Right atrium auricular region (tissue), 2 donors: ENCODE data around the gene TOR1A. TPM values are rescaled to one million over a fixed set of nuclear protein-coding genes. Genes with fewer than 3 reads are reported as not detected.

ENCODE experiments used
- DNase-seq: peaks from one replicate; pipeline ENCODE4 v3.0.0-alpha.2; 2019; ENCODE audit warnings: low spot score
- H3K27ac ChIP-seq, 2 donors: fragments of 200-600 bp; sonication (generic); 1 replicate in 1 of 2; 2 replicates in 1 of 2; pipeline ENCODE4 v1.5.1; 2016 to 2019
- H3K27me3 ChIP-seq, 2 donors: fragments of 200-600 bp; sonication (generic); one replicate each; pipeline versions ENCODE4 v1.5.1 to v1.6.0; 2017 to 2019
- H3K36me3 ChIP-seq: fragments of 200-600 bp; sonication (generic); one replicate; pipeline ENCODE4 v1.5.1; 2016
- H3K4me1 ChIP-seq, 2 donors: fragments of 200-600 bp; sonication (generic); one replicate each; pipeline versions ENCODE4 v1.5.1 to v1.6.0; 2017 to 2019
- H3K4me3 ChIP-seq, 2 donors: fragments of 200-600 bp; sonication (generic); 1 replicate in 1 of 2; 2 replicates in 1 of 2; pipeline ENCODE4 v1.5.1; 2017 to 2019; ENCODE audit warnings: mild to moderate bottlenecking in 1 of 2, moderate library complexity in 1 of 2
- H3K9me3 ChIP-seq, 2 donors: fragments of 200-600 bp; sonication (generic); one replicate each; pipeline ENCODE4 v1.5.1; 2019
- total RNA-seq, 2 donors: library from RNA; depleted of rRNA; stranded (reverse); fragments of >200 nt; gene quantifications; one replicate each; pipeline ENCODE4 v1.1.0, GENCODE V29; 2016
- TF ChIP-seq, protein P1 (sequence below), 2 donors: fragments of 200-600 bp; sonication (generic); IDR thresholded peaks; one replicate each; pipeline ENCODE4 v1.5.1; 2019; ENCODE audit warnings: antibody characterized with exemption in 2 of 2

TOR1A gene
- total RNA-seq, 2 donors from 2014 or later: 16.1 to 31.9 TPM

DNA sequence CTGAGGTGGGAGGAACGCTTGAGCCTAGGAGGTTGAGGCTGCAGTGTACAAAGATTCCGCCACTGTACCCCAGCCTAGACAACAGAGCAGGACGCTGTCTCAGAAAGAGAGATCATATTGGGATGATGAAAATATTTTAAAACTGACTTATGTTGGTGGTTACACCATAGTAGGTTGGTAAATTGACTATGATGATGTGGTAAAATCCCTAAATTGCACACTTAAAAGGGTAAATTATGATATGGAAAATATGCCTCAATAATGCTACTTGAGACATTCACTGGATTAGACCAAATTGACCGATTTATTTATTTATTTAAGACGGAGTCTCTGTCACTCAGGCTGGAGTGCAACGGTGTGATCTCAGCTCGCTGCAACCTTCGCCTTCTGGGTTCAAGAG, 42.8 kb downstream of the TOR1A start:
- DNase-seq: no peak
- Histone ChIP-seq H3K9me3 (no peaks in the 10 kb centered on the region), H3K27ac (no peak overlapping the region), H3K36me3 (no peaks in the 10 kb centered on the region), H3K4me3 (no peak overlapping the region), H3K4me1 (peaks cover 0 to 15% of the 10 kb centered on the region in 2 donors), H3K27me3 (no peaks in the 10 kb centered on the region)
- TF ChIP-seq, protein P1, sequence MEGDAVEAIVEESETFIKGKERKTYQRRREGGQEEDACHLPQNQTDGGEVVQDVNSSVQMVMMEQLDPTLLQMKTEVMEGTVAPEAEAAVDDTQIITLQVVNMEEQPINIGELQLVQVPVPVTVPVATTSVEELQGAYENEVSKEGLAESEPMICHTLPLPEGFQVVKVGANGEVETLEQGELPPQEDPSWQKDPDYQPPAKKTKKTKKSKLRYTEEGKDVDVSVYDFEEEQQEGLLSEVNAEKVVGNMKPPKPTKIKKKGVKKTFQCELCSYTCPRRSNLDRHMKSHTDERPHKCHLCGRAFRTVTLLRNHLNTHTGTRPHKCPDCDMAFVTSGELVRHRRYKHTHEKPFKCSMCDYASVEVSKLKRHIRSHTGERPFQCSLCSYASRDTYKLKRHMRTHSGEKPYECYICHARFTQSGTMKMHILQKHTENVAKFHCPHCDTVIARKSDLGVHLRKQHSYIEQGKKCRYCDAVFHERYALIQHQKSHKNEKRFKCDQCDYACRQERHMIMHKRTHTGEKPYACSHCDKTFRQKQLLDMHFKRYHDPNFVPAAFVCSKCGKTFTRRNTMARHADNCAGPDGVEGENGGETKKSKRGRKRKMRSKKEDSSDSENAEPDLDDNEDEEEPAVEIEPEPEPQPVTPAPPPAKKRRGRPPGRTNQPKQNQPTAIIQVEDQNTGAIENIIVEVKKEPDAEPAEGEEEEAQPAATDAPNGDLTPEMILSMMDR (IDR thresholded peaks at IDR 0.05): no peak

DNA sequence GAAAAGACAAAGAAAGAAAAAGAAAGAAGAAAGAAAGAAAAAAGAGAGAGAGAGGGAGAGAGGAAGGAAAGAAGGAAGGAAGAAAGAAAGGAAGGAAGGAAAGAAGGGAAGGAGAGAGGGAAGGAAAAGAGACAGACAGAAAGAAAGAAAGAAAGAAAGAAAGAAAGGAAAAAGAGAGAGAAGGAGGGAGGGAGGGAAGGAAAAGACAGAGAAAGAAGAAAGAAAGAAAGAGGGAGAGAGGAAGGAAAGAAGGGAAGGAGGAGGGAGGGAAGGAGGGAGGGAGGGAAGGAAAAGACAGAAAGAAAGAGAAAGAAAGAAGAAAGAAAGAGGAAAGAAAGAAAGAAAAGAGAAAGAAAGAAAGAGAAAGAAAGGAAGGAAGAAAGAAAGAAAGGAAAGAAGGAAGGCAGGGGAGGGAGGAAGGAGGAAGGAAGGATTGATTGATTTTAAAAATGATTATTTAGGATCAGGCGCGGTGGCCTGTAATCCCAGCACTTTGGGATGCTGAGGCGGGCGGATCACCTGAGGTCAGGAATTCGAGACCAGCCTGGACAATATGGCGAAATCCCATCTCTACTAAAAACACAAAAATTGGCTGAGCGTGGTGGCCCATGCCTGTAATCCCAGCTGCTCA, 44.3 kb downstream of the TOR1A start:
- TF ChIP-seq, protein P1 (IDR thresholded peaks at IDR 0.05): no peak
- H3K9me3 ChIP-seq: no peaks in the 10 kb centered on the region
- no peak for DNase-seq
- H3K36me3 ChIP-seq: no peaks in the 10 kb centered on the region
- no peak overlapping the region for H3K27ac ChIP-seq
- no peak overlapping the region for H3K4me3 ChIP-seq
- H3K4me1 ChIP-seq: peaks cover 0 to 15% of the 10 kb centered on the region in 2 donors
- H3K27me3 ChIP-seq: no peaks in the 10 kb centered on the region

DNA sequence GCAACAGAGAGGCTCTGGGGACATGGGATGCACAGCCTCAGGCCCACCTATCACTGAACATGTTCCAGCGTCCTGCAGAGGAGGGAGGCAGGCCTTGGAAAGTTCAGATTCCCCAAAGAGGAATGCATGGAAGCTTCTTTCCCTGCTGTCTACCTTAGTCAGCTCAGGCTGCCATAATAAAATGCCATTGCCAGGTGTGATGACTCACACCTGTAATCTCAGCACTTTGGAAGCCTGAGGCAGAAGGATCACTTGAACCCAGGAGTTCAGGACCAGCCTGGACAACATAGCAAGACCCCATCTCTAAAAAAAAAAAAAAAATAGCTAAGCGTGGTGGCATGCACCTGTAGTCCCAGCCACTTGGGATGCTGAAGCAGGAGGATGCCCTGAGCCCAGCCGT, 45.5 kb downstream of the TOR1A start:
- H3K4me1 ChIP-seq: peaks cover 0 to 15% of the 10 kb centered on the region in 2 donors
- no peaks in the 10 kb centered on the region for H3K9me3 ChIP-seq
- no peak overlapping the region for H3K27ac ChIP-seq
- no peaks in the 10 kb centered on the region for H3K36me3 ChIP-seq
- H3K4me3 ChIP-seq: no peak overlapping the region
- TF ChIP-seq, protein P1 (IDR thresholded peaks at IDR 0.05): no peak
- DNase-seq: no peak
- no peaks in the 10 kb centered on the region for H3K27me3 ChIP-seq

DNA sequence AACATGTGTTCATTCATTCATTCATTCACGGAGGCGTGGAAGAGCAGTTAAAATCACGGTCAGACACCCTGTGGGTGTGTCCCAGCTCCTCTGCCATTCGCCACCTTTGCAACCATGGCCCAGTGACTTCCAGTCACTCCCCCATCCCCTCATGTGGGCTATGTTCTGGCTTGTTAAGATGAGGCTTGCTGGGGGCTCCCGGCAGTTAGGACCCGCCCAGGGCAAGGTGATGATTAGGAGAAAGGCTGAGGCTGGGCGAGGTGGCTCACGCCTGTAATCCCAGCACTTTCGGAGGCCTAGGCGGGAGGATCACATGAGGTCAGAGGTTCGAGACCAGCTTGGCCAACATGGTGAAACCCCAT, 46.2 kb downstream of the TOR1A start:
- Histone ChIP-seq H3K4me3 (no peak overlapping the region), H3K27me3 (no peaks in the 10 kb centered on the region), H3K27ac (peak overlapping the region; percentile 71 to 72), H3K36me3 (no peaks in the 10 kb centered on the region), H3K9me3 (no peaks in the 10 kb centered on the region), H3K4me1 (peaks cover 0 to 15% of the 10 kb centered on the region in 2 donors)
- TF ChIP-seq, protein P1 (IDR thresholded peaks at IDR 0.05): no peak
- no peak for DNase-seq

DNA sequence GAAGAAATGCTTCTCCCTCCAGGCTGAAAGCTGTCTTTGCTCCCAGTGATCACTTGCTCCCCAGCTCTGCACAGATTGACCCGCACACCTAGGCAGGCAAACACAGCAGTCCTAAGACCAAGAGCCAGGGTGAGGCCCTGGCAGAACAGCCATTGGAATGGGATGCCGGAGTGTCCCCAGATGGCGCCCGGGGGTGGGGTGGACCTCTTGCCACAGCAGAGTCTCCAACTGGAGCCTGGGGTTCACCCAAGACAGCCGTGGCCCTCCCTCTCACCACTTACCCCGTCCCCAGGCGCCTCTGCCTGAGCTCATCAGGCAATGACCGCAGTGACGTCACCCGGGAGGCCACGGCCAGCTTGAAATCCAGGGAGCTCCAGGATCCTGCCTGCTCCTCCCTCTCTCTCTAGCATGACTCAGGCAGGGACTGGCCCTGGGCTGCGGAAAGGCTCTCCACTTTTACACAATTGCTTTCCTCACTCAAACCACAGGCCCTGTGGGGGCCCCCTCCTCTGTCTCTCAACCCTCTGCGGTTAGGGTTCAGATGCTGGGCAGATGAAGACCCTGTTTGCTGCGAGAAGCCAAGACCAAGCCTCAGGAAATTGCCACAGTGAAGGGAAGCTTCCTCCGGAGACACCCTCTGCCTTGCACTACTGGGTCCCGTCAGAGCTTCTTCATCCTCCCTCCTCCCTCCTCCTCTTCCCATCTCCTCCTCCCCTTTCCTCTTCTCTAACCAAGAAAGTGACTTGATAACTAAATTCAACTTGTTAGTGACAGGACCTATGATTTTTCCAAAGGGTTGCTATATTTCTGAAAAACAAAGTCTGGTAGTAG, 46.8 kb downstream of the TOR1A start:
- no peaks in the 10 kb centered on the region for H3K27me3 ChIP-seq
- H3K4me3 ChIP-seq: peak overlapping the region in 1 of 2 donors; percentile 12
- peak overlapping the region; percentile 71 to 72 for H3K27ac ChIP-seq
- TF ChIP-seq, protein P1 (IDR thresholded peaks at IDR 0.05): no peak
- no peaks in the 10 kb centered on the region for H3K9me3 ChIP-seq
- peak; percentile 99 for DNase-seq
- no peaks in the 10 kb centered on the region for H3K36me3 ChIP-seq
- H3K4me1 ChIP-seq: peaks cover 0 to 15% of the 10 kb centered on the region in 2 donors
